GM21390 (cell line): ENCODE results near the gene WDR45B.
"Not testable (repeated sequence)": the region's sequence is repeated elsewhere in the genome, so short reads cannot be mapped to it uniquely, and the experiment has no call there.

Source experiments
- ATAC-seq: cut with Tn5 transposase; IDR thresholded peaks from one replicate; pipeline ENCODE4 v1.9.1; 2021; ENCODE audit not compliant: unreplicated experiment

Gene WDR45B

DNA sequence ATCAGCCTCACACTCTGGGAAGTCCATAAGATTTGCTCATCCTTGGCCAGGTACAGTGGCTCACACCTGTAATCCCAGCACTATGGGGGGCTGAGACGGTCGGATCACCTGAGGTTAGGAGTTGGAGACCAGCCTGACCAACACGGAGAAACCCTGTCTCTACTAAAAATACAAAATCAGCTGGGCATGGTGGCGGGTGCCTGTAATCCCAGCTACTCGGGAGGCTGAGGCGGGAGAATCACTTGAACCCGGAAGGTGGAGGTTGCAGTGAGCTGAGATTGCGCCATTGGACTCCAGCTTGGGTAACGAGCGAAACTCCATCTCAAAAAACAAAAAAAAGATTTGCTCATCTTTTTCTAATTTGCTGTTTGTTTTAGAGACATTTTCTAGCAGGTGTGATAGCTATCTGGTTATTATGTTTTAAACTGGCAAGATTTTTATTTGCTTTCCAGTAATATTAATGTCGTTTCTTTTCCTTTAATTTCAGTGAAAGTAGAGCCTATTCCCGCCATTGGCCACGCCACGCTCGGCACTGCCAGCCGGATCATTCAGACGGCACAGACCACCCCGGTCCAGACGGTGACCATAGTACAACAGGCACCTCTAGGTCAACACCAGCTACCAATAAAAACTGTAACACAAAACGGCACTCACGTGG, 61.5 kb downstream of the WDR45B start:
- ATAC-seq = no peak

DNA sequence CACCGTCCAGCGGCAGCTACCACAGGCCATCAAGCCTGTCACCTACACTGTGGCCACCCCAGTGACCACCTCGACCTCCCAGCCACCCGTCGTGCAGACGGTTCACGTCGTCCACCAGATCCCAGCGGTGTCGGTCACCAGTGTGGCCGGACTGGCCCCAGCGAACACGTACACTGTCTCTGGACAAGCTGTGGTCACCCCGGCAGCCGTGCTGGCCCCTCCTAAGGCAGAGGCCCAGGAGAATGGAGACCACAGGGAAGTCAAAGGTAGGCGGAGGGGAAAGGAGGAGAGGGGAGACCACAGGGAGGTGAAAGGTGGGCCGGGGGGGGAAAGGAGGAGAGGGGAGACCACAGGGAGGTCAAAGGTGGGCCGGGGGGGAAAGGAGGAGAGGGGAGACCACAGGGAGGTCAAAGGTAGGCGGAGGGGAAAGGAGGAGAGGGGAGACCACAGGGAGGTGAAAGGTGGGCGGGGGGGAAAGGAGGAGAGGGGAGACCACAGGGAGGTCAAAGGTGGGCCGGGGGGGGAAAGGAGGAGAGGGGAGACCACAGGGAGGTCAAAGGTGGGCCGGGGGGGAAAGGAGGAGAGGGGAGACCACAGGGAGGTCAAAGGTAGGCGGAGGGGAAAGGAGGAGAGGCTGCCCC, 62.2 kb downstream of the WDR45B start:
- not testable (repeated sequence) for ATAC-seq

DNA sequence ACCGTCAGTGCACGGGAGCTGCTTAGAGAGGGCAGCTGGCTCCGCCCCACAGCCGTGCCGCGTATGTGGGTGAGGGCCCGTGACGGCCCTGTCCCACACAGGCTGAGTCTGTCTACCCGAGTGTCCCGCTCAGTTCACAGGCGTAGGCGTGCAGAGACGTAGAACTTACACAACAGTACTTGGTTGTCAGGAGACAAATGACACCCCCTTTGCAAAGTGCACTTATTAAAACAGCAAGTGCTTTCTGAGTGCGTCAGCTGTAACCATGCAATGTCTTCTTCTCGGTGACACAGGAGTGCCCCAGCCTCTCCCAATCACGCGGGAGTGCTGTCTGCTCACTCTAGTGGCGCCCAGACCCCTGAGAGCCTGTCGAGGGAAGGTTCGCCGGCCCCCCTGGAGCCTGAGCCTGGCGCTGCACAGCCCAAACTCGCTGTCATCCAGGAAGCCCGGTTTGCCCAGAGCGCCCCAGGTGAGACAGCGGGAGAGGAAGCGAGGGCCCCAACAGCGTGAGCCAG, 64.5 kb downstream of the WDR45B start:
- ATAC-seq = no peak

DNA sequence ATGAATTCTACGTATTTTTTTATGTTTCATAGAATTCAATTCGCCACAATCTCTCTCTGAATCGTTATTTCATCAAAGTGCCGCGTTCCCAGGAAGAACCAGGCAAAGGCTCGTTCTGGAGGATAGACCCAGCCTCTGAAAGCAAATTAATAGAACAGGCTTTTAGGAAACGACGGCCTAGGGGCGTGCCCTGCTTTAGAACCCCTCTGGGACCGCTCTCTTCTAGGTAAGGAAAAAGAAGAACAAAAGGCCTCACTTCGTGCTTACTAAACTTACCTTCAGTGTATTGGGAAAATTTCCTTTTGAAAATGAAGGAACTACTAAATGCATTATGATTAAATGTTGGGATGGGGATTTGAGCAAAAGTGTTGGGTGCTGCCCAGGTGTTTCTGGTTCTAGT, 65.5 kb downstream of the WDR45B start:
- ATAC-seq = no peak

DNA sequence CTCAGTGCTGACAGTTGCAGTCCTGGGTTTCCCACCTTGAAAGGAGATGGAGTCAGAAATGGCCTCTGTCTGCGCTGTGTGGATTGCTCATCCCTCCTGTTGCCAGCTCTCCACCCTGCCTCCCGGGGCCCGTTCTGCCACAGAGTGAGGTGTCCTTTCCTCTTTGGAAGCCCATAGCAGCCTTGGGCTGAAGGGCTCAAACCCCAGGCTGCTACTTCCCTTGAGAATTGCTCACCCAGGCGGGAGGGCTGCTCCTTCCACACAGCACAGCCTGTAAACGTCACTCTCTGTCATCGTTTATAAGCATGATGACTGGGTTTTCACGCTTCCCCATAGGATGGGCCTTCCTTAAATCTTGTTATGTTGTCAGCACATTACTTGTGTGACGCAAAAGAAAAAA, 66.0 kb downstream of the WDR45B start:
- no peak for ATAC-seq

DNA sequence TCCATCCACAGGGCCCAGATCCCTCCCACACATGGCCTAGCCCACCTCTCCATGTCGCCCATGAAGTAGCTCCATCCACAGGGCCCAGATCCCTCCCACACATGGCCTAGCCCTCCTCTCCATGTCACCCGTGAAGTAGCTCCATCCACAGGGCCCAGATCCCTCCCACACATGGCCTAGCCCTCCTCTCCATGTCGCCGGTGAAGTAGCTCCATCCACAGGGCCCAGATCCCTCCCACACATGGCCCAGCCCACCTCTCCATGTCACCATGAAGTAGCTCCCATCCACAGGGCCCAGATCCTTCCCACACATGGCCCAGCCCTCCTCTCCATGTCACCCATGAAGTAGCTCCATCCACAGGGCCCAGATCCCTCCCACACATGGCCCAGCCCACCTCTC, 68.3 kb downstream of the WDR45B start:
- ATAC-seq = not testable (repeated sequence)

DNA sequence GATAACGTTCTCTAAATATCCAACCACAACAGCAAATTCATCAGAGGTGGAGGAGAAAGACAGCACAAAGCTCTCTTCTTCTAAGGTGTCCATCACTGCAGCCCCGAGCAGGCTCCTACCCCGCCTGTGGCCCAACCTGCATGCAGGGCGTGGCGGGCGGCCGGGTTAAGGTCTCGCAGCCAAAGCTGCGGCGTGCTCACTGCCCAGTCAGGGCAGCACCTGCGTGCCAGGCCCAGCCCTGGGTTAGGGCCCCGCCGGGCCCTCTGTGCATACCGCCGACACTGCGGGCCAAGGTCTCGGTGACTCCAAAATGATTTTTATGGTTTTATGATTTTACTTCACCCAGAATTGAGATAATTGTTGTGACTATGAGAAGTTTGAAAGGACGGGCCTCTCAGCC, 70.9 kb downstream of the WDR45B start:
- no peak for ATAC-seq

DNA sequence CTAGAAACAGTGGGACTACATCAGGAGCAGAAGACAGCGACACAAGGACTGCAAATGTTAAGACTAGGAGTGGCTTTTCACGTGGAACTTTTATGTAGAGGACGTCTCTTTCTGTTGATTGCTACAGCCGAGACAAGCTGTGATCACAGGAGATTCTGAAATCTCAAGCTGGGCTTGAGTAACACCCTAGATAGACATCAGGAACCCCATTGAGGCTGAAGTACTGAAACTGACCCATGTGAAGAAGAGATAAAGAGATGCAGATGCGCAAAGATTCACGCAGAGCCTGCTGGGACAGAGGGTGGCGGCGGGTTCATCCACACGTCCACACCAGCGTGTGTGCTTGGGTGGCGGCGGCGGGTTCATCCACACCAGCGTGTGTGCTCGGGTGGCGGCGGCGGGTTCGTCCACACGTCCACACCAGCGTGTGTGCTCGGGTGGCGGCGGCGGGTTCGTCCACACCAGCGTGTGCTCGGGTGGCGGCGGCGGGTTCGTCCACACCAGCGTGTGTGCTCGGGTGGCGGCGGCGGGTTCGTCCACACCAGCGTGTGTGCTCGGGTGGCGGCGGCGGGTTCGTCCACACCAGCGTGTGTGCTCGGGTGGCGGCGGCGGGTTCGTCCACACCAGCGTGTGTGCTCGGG, 72.5 kb downstream of the WDR45B start:
- not testable (repeated sequence) for ATAC-seq

DNA sequence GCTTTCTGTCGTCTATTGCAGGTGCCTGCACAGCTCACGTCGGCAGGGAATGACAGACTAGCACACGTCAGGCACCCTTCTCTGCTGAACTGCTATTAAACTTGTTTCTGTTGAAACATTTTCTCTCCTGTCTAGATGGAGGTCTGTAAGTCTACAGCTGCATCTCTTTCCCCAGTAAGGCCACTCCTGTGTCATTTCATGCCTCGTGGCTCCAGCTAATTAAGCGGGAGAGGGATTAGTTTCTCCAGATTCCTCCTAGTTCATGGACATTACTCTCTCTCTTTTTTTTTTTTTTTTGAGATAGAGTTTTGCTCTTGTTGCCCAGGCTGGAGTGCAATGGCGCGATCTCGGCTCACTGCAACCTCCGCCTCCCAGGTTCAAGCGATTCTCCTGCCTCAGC, 74.2 kb downstream of the WDR45B start:
- no peak for ATAC-seq

DNA sequence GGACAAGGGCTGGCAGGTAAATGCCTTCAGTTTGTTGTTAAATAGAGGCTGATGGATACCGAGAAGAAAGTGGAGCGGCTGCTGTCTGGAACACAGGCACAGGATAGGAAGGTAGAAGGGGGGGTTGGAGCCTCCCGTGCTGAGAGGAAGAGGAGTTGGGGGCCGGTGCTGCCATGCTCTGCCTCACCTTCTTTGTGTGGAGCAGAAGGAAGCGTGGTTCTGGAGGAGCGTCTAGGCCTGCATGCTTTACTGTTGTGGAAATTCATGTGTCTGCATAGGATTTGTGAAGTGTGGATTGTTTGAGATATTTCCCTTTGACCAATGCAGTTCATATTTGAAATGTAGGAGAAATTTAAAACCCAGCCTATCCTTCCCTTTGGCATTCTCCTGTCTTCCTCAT, 76.4 kb downstream of the WDR45B start:
- ATAC-seq = no peak

DNA sequence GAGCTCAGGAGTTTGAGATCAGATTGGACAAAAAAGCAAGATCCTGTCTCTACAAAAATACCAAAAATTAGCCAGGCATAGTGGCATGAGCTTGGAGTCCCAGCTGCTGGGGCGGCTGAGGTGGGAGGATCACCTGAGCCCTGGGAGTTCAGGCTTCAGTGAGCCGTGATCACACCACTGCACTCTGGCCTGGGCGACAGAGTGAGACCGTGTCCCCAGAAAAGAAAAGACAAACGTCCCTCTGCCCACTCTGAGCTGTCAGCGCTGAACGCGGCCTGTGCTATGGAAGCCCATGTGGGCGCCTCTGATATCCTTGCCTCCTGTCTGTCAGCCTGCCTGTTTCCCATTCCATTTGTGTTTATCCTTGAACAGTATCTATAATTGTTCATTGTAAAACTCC, 78.0 kb downstream of the WDR45B start:
- no peak for ATAC-seq

DNA sequence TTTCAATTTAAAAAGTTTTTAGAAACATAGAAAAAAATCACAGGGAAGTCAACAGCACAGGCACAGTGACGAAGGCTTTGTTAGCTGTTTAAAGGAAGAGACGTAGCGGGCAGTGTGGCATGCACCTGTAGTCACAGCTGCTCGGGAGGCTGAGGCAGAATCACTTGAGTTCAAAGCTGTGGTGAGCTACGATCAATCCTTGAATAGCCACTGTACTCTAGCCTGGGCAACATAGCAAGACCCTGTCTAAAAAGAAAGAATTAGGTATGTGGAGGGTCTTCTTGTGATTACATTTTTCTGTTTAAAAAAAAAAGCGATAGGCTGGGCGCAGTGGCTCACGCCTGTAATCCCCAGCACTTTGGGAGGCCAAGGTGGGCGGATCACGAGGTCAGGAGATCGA, 78.6 kb downstream of the WDR45B start:
- ATAC-seq = no peak

DNA sequence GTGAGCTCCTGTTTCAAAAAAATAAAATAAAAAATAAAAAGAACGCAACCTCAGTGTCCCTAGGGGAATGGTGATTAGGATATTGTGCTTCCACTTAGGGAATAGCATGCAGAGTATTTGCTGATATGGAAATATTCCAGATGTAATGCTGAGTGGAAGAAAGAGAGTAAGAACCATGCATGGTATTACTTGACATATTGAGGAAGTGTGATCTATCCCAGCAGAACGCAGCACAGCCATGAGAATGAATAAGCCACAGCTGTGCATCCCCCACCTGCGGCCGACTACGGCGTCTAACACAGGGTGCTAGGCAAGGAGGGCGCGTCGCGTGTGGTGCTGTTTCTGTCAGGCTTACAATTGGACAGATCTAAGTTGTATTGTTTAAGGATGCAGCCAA, 79.2 kb downstream of the WDR45B start:
- ATAC-seq = no peak

DNA sequence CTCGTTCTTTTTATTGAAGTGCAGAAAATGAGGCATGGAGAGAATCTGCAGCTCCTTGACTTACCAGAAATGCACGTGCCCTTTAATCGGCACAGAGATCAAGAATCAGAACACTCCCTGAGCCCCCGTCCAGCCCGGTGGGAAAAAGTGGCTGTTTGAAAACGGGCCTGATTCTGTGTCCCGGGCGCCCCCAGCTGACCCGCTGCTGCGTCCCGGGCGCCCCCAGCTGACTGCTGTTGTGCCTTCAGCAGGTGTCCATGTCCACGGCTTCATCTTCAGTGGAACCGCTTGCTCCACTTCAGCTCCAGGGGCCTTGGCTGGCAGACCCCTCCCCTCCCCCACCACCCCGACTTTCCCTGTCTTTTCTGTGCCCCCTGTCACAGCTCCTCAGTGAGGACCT, 81.0 kb downstream of the WDR45B start:
- ATAC-seq = no peak

DNA sequence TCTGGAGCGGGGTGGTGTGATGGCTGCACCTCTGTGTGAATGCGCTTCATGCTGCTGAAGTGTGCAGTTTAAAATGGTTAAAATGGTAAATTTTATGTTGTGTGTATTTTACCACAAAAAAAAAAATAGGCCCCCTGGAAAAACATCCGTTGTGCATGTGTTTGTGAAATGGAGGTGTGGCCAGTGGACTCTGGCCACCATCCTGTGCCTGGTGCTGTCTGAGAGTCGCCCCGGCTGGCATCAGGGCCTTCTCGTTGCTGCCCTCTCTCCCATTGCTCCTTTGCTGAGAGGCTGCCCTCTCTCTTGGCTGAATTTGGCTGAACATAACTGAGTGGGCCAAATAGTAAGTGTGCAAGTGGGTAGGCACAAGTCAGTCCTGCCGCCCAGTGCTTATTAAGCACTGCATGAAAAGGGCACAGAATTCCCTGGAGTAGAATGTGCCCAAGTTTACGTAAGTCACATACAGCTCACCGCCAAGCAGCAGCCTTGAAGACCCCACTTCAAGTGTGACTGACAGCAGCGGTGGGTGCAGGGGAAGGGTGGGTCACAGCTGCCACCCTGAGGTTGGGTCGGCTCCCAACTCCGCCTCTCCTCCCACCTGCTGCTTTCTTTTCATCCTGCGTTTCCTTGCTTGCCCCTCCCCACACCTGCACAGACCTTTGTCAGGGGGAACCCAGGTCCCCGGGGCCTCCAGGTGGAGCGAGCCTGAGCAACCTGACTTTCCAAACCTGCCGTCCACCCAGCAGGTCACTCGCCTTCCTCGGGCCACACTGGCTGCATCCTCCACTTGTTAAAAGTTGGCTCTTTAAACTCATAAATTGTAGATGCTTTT, 81.9 kb downstream of the WDR45B start:
- ATAC-seq = no peak

DNA sequence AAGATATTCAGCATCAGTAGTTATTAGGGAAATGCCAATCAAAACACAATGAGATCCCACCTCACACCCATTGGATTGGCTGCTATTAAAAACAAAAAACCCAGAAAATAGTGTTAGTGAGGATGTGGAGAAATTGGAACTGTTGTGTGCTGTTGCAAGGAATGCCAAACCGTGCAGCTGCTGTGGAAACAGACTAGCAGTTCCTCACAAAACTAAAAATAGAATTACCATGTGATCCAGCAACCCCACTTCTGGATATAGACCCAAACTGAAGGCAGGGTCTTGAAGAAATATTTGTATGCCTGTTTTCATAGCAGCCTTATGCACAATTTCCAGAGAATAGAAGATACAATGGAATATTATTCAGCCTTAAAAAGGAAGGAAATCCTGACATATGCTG, 82.7 kb downstream of the WDR45B start:
- ATAC-seq = no peak
